Pancreas (tissue), 10 donors: ENCODE results near the gene CAMTA2. TPM values are rescaled to one million over a fixed set of nuclear protein-coding genes. Genes with fewer than 3 reads are reported as not detected.

Source experiments
- ATAC-seq, 4 donors: fragments of 200-7000 bp; cut with Tn5 transposase; one replicate each; pipeline versions ENCODE4 v1.8.0 to v1.9.1; 2020; ENCODE audit warnings: mild to moderate bottlenecking in 4 of 4, moderate library complexity in 4 of 4
- DNase-seq, 6 donors: peaks; one replicate each; pipeline ENCODE4 v3.0.0-alpha.2; 2020
- FAIRE-seq: peaks from 2 replicates; lab custom pipeline; 2012; peaks lifted over from hg19 to GRCh38; lab: Jason Lieb, UNC
- H3K27ac ChIP-seq, 4 donors: fragments of 200-600 bp; sonication (generic); 1 replicate in 3 of 4; 2 replicates in 1 of 4; pipeline versions ENCODE4 v1.5.0 to v1.8.0; 2020
- H3K27me3 ChIP-seq, 4 donors: fragments of 200-600 bp; one replicate each; pipeline ENCODE4 v1.8.0; 2021
- H3K36me3 ChIP-seq, 3 donors: fragments of 200-600 bp; sonication (generic) in 1 of 3; one replicate each; pipeline versions ENCODE4 v1.5.0 to v1.8.0; 2020 to 2021
- H3K4me1 ChIP-seq, 3 donors: fragments of 200-600 bp; one replicate each; pipeline ENCODE4 v1.8.0; 2021
- H3K4me3 ChIP-seq, 4 donors: fragments of 200-600 bp; sonication (generic) in 2 of 4; one replicate each; pipeline versions ENCODE4 v1.5.0 to v1.8.0; 2020 to 2021
- H3K9me3 ChIP-seq, 4 donors: fragments of 200-600 bp; one replicate each; pipeline ENCODE4 v1.8.0; 2021
- WGBS, 2 donors: extraction: QIAGEN DNeasy Blood & Tissue Kit; methylation state at CpG; one replicate each; pipeline ENCODE4 v1.1.7; 2013; 5-methylcytosine and 5-hydroxymethylcytosine counted together
- intact Hi-C, 3 donors: fragments of 100-400 bp; cut with DNase I; formaldehyde crosslinking; loops; one replicate each; pipeline versions ENCODE4 v1.11.1 to v1.14.2; 2022
- polyA plus RNA-seq, 2 donors: library from polyadenylated mRNA; stranded (reverse); fragments of 200-250 nt; gene quantifications; one replicate each; pipeline ENCODE4 v1.2.3, GENCODE V29; 2013
- total RNA-seq, 6 donors: library from RNA; stranded (reverse); fragmentation: NEBNext Ultra II Directional in 4 of 6; extraction: Animal tissue kit (Norgen Biotek cat#: 25700) in 4 of 6; gene quantifications; one replicate each; pipeline versions ENCODE4 v1.2.1 to v1.2.4, GENCODE V29; 2021 to 2023
- TF ChIP-seq, protein P1 (sequence below), 4 donors: fragments of 200-600 bp; sonication (generic) in 3 of 4; IDR thresholded peaks; one replicate each; pipeline versions ENCODE4 v1.5.0 to v1.8.0; 2021; ENCODE audit warnings: antibody characterized with exemption in 4 of 4
- donor health status: healthy with polysubstance abuse.
- donor health status: DM: no; HTN: no; CAD: no; lungs with moderate emphysema.
- donor health status: DM: no; HTN: no; CAD: no.
- donor health status: control.
- donor health status: control.
- donor health status: Bipolar disorder and iron deficiency.
- donor health status: DM: yes; HTN: yes; CAD: no.
- donor health status: DM: no; HTN: no; CAD: no.
- donor health status: DM: no; HTN: no; CAD: no.
- donor health status: DM: yes; HTN: yes; CAD: no.

CAMTA2 gene
- total and polyA plus RNA-seq, 8 donors: 13.6 to 86.3 (median 20.7) TPM

- Histone ChIP-seq H3K4me3 (peak overlapping the region; percentile 94 to 100 (median 97)), H3K4me1 (peaks cover 0 to 24% (median 6%) of the 10 kb centered on the region in 3 donors), H3K36me3 (peaks cover 0 to 22% (median 0%) of the 10 kb centered on the region in 3 donors), H3K9me3 (no peaks in the 10 kb centered on the region), H3K27ac (peak overlapping the region; percentile 81 to 99 (median 94)), H3K27me3 (no peaks in the 10 kb centered on the region)
- intact Hi-C loops: no loop called here
- ATAC-seq (peak; percentile 40 to 59 (median 51)), DNase-seq (peak; percentile 53 to 86 (median 68)), FAIRE-seq (no peak)
- TF ChIP-seq, protein P1, sequence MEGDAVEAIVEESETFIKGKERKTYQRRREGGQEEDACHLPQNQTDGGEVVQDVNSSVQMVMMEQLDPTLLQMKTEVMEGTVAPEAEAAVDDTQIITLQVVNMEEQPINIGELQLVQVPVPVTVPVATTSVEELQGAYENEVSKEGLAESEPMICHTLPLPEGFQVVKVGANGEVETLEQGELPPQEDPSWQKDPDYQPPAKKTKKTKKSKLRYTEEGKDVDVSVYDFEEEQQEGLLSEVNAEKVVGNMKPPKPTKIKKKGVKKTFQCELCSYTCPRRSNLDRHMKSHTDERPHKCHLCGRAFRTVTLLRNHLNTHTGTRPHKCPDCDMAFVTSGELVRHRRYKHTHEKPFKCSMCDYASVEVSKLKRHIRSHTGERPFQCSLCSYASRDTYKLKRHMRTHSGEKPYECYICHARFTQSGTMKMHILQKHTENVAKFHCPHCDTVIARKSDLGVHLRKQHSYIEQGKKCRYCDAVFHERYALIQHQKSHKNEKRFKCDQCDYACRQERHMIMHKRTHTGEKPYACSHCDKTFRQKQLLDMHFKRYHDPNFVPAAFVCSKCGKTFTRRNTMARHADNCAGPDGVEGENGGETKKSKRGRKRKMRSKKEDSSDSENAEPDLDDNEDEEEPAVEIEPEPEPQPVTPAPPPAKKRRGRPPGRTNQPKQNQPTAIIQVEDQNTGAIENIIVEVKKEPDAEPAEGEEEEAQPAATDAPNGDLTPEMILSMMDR (IDR thresholded peaks at IDR 0.05): no peak
- WGBS, 2 donors: 0 to 1% methylated on average over 40 to 56 of the region's 56 CpGs
Observed at GRCh38 chr17:4947411-4948165, 39.9 kb downstream of the CAMTA2 start.

DNA sequence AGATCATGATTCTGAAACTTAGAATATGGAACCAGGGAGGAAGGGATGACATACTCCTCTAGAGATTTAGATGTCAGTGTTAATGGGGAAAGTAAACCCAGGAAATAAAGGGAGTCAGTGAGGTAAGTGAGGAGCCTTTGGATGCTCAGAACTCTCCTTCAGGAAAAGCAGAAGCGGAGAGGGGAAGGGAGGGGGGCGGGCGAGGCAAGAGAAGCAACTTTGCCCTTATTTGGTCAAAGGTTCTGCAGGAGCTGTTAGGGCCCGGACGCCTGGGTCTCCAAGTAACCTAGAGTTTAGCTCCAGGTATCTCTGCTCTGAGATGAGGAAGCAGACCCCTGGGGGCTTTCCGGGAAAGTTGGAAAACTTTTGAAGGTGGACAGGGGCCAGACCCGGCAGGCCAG lies 40.5 kb downstream of the CAMTA2 start:
- ATAC-seq (no peak), DNase-seq (no peak), FAIRE-seq (no peak)
- Histone ChIP-seq H3K27me3 (no peaks in the 10 kb centered on the region), H3K9me3 (no peaks in the 10 kb centered on the region), H3K36me3 (peaks cover 0 to 23% (median 0%) of the 10 kb centered on the region in 3 donors), H3K4me3 (peak overlapping the region; percentile 94 to 100 (median 97)), H3K27ac (peak overlapping the region; percentile 81 to 99 (median 94)), H3K4me1 (peaks cover 0 to 25% (median 6%) of the 10 kb centered on the region in 3 donors)
- 4 to 7% methylated on average over 7 of the region's 7 CpGs for WGBS, 2 donors
- TF ChIP-seq, protein P1 (IDR thresholded peaks at IDR 0.05): no peak
- intact Hi-C loops: no loop called here

DNA sequence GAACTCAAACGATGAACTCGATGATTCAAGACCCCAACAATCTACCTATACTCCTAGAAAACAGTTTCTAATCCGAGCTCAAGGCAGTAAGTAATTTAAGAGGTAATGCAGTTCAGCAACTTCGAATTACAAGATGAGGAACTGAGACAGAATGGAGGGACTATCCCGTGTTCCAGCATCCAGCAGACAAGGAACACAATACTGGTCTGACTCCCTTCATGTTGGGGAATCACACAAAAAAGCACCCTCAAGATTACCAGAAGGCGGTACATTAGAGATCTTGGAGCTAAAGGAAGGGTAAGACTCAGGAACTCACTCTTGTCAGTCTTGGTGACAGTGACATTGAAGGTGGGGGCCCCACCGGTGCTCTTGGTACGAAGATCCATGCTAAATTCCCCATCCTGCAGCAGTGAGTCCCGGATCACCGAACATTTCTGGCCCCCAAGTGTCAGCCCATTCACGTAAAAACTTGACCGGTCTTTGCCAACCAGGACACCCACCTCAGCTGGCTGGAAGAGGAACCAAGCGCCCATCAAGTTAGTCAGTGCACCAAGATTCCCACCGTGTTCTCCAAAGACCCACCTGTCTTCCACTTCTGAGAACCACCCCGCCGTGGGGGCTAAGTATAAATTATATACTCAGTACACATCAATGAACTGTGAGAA lies 41.0 kb downstream of the CAMTA2 start:
- FAIRE-seq (no peak), DNase-seq (peak in 1 of 6 donors; percentile 20)
- peaks cover under 1 to 31% (median 10%) of the 10 kb centered on the region in 3 donors for H3K4me1 ChIP-seq

GRCh38 chr17:4945944-4946280 lies 41.6 kb downstream of the CAMTA2 start:
- FAIRE-seq (no peak), ATAC-seq (no peak), DNase-seq (no peak)
- peaks cover 0 to 23% (median 0%) of the 10 kb centered on the region in 3 donors for H3K36me3 ChIP-seq
- peaks cover 5 to 36% (median 14%) of the 10 kb centered on the region in 3 donors for H3K4me1 ChIP-seq
- H3K27me3 ChIP-seq: no peaks in the 10 kb centered on the region
- TF ChIP-seq, protein P1 (IDR thresholded peaks at IDR 0.05): no peak
- intact Hi-C loops: no loop called here
- no peaks in the 10 kb centered on the region for H3K9me3 ChIP-seq
- no peak overlapping the region for H3K27ac ChIP-seq
- WGBS, 2 donors: 27 to 39% methylated on average over 4 of the region's 4 CpGs
- H3K4me3 ChIP-seq: peak overlapping the region in 2 of 4 donors; percentile 98 to 100

More for the DNA sequence above, 41.0 kb downstream of the CAMTA2 start:
- ATAC-seq: no peak
- Histone ChIP-seq H3K27ac (no peak overlapping the region), H3K9me3 (no peaks in the 10 kb centered on the region), H3K4me3 (peak overlapping the region in 3 of 4 donors; percentile 96 to 100 (median 98)), H3K27me3 (no peaks in the 10 kb centered on the region), H3K36me3 (peaks cover 0 to 23% (median 0%) of the 10 kb centered on the region in 3 donors)
- intact Hi-C loops: no loop called here
- 28 to 38% methylated on average over 16 of the region's 16 CpGs for WGBS, 2 donors
- TF ChIP-seq, protein P1 (IDR thresholded peaks at IDR 0.05): no peak
